ENCODE data around the gene DNAJC9.
"Not testable (repeated sequence)": the region's sequence is repeated elsewhere in the genome, so short reads cannot be mapped to it uniquely, and the experiment has no call there.

The DNAJC9 gene, protein sequence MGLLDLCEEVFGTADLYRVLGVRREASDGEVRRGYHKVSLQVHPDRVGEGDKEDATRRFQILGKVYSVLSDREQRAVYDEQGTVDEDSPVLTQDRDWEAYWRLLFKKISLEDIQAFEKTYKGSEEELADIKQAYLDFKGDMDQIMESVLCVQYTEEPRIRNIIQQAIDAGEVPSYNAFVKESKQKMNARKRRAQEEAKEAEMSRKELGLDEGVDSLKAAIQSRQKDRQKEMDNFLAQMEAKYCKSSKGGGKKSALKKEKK

GRCh38 chr10:73246646-73247508 is at the start of gene DNAJC9:
Gene DNAJC9, minus strand, starts transcription at chr10:73247255. Its CDS starts 66 bp downstream, at chr10:73247189.
- peak; percentile 96 to 98 for DNase-seq

DNA sequence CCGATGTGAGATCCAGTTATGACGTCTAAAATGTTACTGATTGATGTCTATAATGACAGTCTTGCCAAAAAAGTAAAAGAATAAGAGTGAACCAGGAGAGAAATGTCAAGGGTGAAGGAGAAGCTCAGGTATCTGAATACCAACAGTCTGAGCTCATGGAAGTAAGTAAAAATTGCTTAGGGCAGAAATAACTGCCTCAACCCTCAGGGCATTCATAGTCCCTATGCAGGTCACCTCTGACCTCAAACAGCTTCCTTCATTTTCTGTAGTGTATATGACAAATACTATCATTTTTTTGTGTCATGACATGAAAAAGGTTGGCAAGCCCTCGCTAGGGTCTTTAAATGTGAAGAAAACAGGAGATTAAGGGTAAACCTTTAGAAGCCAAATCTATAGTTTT is 46.4 kb upstream of the DNAJC9 start:
- no peak for DNase-seq

DNA sequence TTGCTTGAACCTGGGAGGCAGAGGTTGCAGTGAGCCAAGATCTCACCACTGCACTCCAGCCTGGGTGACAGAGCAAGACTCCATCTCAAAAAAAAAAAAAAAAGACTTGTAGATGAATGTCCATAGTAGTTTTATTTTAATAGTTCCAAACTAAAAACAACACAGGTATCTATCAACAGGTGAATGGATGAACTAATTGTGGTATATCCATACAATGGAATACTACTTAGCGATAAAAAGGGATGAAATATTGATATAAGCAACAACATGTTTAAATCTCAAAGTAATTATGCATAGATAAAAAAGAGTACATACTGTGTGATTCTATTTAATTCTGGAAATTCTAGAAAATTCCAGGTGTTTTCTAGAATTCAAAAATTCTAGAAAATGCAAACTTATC is 42.9 kb upstream of the DNAJC9 start:
- no peak for DNase-seq

DNA sequence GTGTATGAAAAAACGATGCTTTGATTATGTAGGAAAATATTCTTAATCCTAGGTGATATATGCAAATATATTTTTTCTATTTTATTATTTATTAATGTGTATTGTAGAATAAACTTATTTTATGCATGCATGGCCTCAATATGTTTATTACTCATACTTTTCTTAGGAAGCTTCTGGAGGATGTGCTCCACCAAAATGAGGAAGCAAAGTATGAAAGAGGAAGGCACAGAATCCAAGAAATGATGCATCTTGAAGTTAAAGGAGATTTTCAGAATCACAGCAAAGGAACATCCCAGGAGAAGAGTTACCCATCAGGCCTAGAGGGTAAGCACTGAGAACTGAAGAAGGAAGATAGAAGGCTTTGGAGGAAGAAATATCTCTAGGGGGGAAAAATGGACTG is 40.4 kb upstream of the DNAJC9 start:
- peak; percentile 62 to 68 for DNase-seq

- DNase-seq = no peak
These were observed 34.0 kb upstream of the DNAJC9 start for GRCh38 chr10:73281097-73281496.

GRCh38 chr10:73264423-73264822 is 17.4 kb upstream of the DNAJC9 start:
- no peak for DNase-seq

DNA sequence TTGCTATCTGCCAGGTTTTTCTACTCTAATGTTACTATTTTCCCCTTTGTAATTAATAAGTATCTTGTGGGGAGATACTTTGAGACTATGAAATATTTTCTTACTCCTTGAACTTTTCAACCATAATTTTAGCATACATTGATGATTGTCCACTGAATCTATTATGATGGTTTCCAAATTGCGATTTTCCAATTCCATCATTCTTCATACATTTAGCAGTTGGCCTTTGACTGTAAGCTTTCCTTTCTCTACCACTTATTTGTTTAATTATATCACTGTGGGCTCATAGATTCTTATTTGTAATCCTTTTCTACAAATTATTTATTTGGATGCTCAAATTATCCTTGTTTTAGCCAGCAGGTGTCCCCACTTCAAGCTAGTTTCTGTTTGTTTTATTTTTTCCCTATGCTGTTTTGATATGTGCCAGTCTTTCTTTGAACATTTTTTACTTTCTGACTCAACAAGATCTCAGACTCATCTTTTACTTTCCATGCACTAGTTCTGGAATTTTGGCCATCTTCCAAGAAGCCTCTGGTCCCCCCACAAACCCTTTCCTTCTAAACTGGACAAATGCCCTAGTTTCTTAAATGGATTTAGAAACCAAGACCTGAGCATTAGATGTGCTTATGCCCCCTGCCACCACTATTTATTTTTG is 16.8 kb upstream of the DNAJC9 start:
- peak; percentile 50 to 79 for DNase-seq

- no peak for DNase-seq
These were observed 16.0 kb upstream of the DNAJC9 start for GRCh38 chr10:73262880-73263555.

- peak in 1 of 2 experiments; percentile 16 for DNase-seq
These were observed 15.2 kb upstream of the DNAJC9 start for GRCh38 chr10:73262105-73262730.

GRCh38 chr10:73261362-73261995 is 14.4 kb upstream of the DNAJC9 start:
- DNase-seq = no peak

DNA sequence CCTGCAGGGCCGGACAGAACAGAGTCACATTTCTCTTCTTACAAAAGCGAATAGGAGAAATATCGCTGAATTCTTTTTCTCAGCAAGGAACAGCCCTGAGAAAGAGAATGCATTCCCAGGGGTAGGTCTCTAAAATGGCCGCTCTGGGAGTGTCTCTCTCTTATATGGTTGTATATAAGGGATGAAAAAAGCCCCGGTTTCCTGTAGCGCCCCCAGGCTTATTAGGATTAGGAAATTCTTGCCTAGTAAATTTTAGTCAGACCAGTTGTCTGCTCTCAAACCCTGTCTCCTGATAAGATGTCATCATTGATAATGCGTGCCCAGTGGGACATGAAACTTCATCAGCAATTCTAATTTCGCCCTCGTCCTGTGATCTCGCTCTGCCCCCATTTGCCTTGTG is 11.6 kb upstream of the DNAJC9 start:
- DNase-seq = not testable (repeated sequence)

GRCh38 chr10:73253225-73253555 is 6.1 kb upstream of the DNAJC9 start:
- DNase-seq = peak; percentile 41 to 71

DNA sequence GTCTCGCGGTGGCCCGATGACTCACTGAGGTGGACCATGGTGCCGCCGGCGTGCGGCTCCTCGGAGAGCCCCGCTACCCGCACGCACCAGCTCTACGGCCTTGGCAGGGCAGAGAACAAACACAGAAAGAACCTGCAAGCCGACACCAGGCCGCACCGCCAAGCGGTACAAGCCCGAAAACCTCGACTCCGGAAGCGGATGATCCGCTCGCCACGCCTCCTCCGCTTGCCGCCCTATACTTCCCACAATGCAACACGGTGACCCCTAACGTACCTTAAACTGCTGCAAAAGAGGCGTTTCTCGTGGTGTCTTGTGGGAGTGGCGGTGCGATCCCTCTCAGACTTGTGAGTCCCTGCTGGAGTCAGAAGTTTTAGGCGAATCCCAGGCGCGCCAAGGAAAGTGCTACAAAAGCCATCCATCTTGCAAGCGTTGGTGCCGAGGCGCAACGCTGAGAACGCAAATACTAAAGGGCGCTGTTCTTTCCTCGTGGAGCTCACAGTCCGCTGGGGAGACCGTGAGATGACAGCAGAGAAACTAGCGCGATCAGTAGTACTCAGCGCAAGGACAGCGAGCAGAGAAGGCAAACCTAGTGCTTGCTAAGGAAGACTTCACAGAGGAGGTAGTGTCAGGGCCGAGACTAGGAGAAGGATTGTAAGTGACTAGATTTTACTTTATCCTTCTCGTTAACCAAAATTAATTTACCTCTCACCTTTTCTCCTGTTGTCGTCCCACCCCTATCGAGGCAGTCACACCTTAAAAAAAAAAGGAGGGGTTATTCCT is 5.6 kb upstream of the DNAJC9 start, which contains the start of gene MRPS16:
Gene MRPS16 (minus strand): TSS at position 200 of the 780 bp plus-strand sequence. CDS start 162 bp downstream, at position 38.
- DNase-seq = peak; percentile 100

- DNase-seq = no peak
These were observed 4.8 kb upstream of the DNAJC9 start for GRCh38 chr10:73251683-73252444.

DNA sequence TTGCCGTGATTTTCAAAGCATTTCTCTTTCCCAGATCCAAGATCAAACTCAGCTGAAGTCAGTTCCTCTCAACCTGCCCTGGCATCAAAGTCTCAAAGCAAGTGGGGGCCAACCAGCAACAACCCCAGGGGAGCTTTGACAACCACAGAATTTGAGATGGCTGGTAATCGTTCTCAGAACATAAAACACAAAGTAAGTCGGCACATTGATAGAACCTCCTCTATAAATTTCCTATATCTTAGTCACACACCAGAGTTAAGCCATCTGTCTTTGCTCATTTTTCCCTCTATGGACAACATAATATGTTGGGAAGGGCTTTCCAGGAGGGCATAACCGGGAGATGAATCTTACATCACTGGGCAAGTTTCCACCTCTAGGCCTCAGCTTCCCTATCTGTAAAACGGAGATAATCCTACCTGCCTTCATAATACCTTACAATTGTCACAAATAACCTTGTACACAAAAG is 1.2 kb upstream of the DNAJC9 start:
- no peak for DNase-seq

- DNase-seq = peak; percentile 41 to 44
These were observed 629 bp upstream of the DNAJC9 start for GRCh38 chr10:73247509-73248258.

DNA sequence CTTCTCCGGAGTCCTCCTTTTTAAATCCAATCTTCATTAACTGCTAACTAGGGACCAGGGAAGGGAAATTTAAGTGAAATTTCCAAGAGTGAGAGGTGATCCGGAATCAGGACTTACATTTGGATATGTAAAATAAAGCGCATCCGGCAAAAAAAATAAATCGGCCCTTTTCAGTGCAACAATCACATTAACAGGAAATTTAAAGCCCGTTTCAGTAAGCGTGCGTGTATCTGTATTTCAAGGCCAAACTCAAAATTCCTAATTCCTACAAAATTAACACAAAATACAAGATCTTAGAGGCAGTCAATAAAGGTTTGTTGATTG is 771 bp downstream of the DNAJC9 start:
- DNase-seq = no peak

DNA sequence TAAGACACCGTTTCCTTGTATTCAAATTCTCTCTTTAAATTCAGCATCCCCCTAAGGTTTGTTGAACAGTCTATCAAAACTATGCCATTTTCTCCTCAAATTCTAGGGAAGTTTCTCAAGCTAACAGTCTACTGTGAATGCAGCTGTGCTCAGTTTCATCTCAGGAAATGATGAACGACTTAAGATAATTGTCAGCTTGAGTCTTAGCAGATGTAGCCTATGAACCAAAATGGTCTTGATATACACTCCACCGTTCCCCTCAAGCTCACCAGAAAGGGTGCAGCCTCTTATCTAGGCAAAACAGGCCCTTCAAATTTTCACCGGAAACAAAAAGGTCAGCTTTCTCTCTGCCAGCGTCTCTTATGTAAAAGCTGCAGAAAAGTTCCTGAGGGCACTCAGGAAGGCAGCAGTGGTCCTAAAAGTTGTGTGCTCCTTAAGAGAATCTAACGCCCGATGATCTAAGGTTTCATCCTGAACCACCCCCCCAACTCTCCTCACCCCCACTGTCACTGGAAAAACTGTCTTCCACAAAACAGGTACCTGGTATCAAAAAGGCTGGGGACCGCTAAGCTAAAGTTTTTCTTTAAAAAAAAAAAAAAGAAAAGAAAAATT is 2.1 kb downstream of the DNAJC9 start:
- peak; percentile 30 to 43 for DNase-seq

DNA sequence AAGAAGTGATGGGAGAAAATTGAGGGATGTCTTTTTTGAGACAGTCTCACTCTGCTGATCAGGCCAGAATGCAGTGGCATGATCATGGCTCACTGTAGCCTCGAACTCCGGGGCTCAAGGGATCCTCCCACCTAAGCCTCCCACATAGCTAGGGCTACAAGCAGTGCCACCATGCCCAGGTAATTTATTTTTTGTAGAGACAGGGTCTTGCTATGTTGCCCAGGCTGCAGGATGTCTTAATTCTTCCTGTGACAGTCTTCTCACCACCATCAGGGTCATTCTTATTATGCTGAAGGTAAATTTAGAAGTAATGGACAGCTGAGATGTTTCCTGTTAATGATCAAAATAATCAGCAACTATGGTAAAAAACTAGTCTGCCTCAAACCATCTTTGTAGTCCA is 7.1 kb downstream of the DNAJC9 start:
- DNase-seq = no peak

Measured in Kasumi-1 (cell line).